Measurements from ENCODE around the gene PXK.

- TF ChIP-seq CTCF (IDR thresholded peaks at IDR 0.05) (no peak), POLR2A (IDR thresholded peaks at IDR 0.05) (no peak)
These were observed 141.7 kb downstream of the PXK start for GRCh38 chr3:58474348-58474911.
